ENCODE measurements around the gene VDAC1. TPM values are rescaled to one million over a fixed set of nuclear protein-coding genes. Genes with fewer than 3 reads are reported as not detected.

Gene VDAC1
- total RNA-seq, 1 experiment from 2014 or later, result 395 TPM

GRCh38 chr5:134038138-134038537 is 33.4 kb upstream of the VDAC1 start:
- ATAC-seq (peak; percentile 42; the same call in 1 of the 2 replicates), DNase-seq (ENCODE audit: low read depth, low spot score) (no peak)
- intact Hi-C loops (cut with micrococcal nuclease; ENCODE audit: unreplicated experiment) (no loop called here), in situ Hi-C loops (cut with HindIII; ENCODE audit: low pct_unique_long_range_greater_than_20kb, low sequenced_read_pairs) (no loop called here)
- Histone ChIP-seq H3K4me3 (ENCODE audit: low read depth in 2 of 2, low read length in 2 of 2) (no peak overlapping the region), H3K9me3 (ENCODE audit: control insufficient read depth, insufficient read depth, low read depth, low read length) (no peaks in the 10 kb centered on the region), H3K27ac (ENCODE audit: low read length) (peak overlapping the region; percentile 84), H3K27me3 (ENCODE audit: control insufficient read depth, insufficient read depth, low read length) (no peaks in the 10 kb centered on the region), H3K4me1 (ENCODE audit: control insufficient read depth, insufficient read depth, low read length) (peaks cover 18% of the 10 kb centered on the region), H3K36me3 (ENCODE audit: control insufficient read depth, insufficient read depth, low read length) (no peaks in the 10 kb centered on the region)
- TF ChIP-seq TCF7L2 (IDR thresholded peaks at IDR 0.05; ENCODE audit: low read depth, low read length) (0 out of 2 replicates have a peak, but pooled peaks have one; percentile 37), CTCF (IDR thresholded peaks at IDR 0.05) (no peak)
- POLR2A ChIA-PET, result no interaction called here
- CTCF ChIA-PET, result interaction anchor here (1.1 kb wide), 1 partner anchor 9 kb away, joined by 3 read pairs; no protein-coding TSS in a partner anchor
- BruUV-seq (replicated peaks), result no TSS peak

- in situ Hi-C loops (cut with HindIII; ENCODE audit: low pct_unique_long_range_greater_than_20kb, low sequenced_read_pairs) (no loop called here), intact Hi-C loops (cut with micrococcal nuclease; ENCODE audit: unreplicated experiment) (no loop called here)
- ChIA-PET CTCF (no interaction called here), POLR2A (no interaction called here)
- H3K27ac ChIP-seq (ENCODE audit: low read length), result peak overlapping the region; percentile 84
- H3K9me3 ChIP-seq (ENCODE audit: control insufficient read depth, insufficient read depth, low read depth, low read length), result no peaks in the 10 kb centered on the region
- H3K4me1 ChIP-seq (ENCODE audit: control insufficient read depth, insufficient read depth, low read length), result peaks cover 18% of the 10 kb centered on the region
- DNase-seq (ENCODE audit: low read depth, low spot score) (no peak), ATAC-seq (0 out of 2 replicates have a peak, but pooled peaks have one; percentile 49)
- BruUV-seq (replicated peaks), result no TSS peak
- H3K36me3 ChIP-seq (ENCODE audit: control insufficient read depth, insufficient read depth, low read length), result no peaks in the 10 kb centered on the region
- TF ChIP-seq REST (IDR thresholded peaks at IDR 0.05; ENCODE audit: insufficient read depth in 1 of 2, low read depth in 2 of 2, low read length in 1 of 2) (no peak), SIN3A (IDR thresholded peaks at IDR 0.05; ENCODE audit: borderline replicate concordance, insufficient read depth, low read depth, low read length) (no peak), POLR2AphosphoS5 (IDR thresholded peaks at IDR 0.05; ENCODE audit: low read depth, low read length) (no peak), CTCF (IDR thresholded peaks at IDR 0.05) (no peak; the same call in 1 of the 2 replicates), TCF7L2 (IDR thresholded peaks at IDR 0.05; ENCODE audit: low read depth, low read length) (no peak)
- H3K27me3 ChIP-seq (ENCODE audit: control insufficient read depth, insufficient read depth, low read length), result no peaks in the 10 kb centered on the region
- H3K4me3 ChIP-seq (ENCODE audit: low read depth in 2 of 2, low read length in 2 of 2), result no peak overlapping the region
Measured at GRCh38 chr5:134037160-134037559, 32.4 kb upstream of the VDAC1 start.
